Measurements from ENCODE around the gene HEXB. TPM values are rescaled to one million over a fixed set of nuclear protein-coding genes. Genes with fewer than 3 reads are reported as not detected.

Gene HEXB
- total RNA-seq, 1 experiment from 2014 or later, result 56.3 TPM

DNA sequence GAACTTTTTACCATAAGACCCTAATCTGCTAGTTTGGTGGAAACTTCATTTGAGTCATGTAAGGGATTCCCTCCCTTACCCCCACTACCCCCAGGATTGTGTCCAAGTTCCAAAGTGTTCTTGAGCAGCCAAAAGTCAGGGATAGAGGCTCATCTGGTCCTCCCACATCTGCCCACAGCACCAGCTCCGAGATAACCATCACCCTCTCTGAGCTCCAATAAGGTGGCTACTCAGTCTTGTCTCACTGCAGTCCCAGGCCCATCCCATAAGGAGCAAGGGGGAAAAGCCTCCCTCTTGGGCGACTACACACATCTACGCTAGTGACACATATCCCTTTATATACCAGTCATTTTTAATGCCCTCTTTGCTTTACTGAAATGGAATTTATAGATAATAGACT lies 32.5 kb upstream of the HEXB start:
- no peaks in the 10 kb centered on the region for H3K79me2 ChIP-seq (ENCODE audit: insufficient read depth, low read length)
- no peaks in the 10 kb centered on the region; the same call in 1 of the 2 replicates for H3K27me3 Mint-ChIP-seq (ENCODE audit: low read depth)
- H2BK15ac ChIP-seq (ENCODE audit: low read depth, low read length), result no peak overlapping the region
- no peak overlapping the region for H4K5ac ChIP-seq (ENCODE audit: insufficient read length, low read depth, low read length)
- no peak overlapping the region for H3K18ac ChIP-seq (ENCODE audit: insufficient read length, low read depth, low read length)
- H3K14ac ChIP-seq (ENCODE audit: insufficient read depth, low read length), result no peak overlapping the region
- no peak overlapping the region for H3K4ac ChIP-seq (ENCODE audit: low read depth, low read length)
- no peaks in the 10 kb centered on the region for H3K23me2 ChIP-seq (ENCODE audit: insufficient read length, low read depth, low read length, poor library complexity, severe bottlenecking)
- H3K9ac ChIP-seq (ENCODE audit: extremely low read depth, insufficient read length, low read length), result no peak overlapping the region
- H3K27me3 ChIP-seq (ENCODE audit: insufficient read depth, low read length), result no peaks in the 10 kb centered on the region
- H4K91ac ChIP-seq (ENCODE audit: insufficient read length, low read depth, low read length), result no peak overlapping the region
- H3K36me3 Mint-ChIP-seq (ENCODE audit: insufficient read depth in 1 of 3, low read depth in 3 of 3), result no peaks in the 10 kb centered on the region
- DNase-seq, result no peak
- H3K27ac Mint-ChIP-seq, result 0 out of 7 replicates have a peak overlapping the region, but pooled peaks of 1 of the 3 experiments have one; percentile 8
- no peak overlapping the region for H4K8ac ChIP-seq (replicated peaks; ENCODE audit: insufficient read length, low read depth, low read length)
- H2BK12ac ChIP-seq (ENCODE audit: insufficient read length, low read depth, low read length), result no peak overlapping the region
- H3K23ac ChIP-seq (ENCODE audit: insufficient read length, low read depth, low read length), result no peak overlapping the region
- H2BK5ac ChIP-seq (ENCODE audit: insufficient read length, low read length), result no peak overlapping the region
- TF ChIP-seq, protein P1, sequence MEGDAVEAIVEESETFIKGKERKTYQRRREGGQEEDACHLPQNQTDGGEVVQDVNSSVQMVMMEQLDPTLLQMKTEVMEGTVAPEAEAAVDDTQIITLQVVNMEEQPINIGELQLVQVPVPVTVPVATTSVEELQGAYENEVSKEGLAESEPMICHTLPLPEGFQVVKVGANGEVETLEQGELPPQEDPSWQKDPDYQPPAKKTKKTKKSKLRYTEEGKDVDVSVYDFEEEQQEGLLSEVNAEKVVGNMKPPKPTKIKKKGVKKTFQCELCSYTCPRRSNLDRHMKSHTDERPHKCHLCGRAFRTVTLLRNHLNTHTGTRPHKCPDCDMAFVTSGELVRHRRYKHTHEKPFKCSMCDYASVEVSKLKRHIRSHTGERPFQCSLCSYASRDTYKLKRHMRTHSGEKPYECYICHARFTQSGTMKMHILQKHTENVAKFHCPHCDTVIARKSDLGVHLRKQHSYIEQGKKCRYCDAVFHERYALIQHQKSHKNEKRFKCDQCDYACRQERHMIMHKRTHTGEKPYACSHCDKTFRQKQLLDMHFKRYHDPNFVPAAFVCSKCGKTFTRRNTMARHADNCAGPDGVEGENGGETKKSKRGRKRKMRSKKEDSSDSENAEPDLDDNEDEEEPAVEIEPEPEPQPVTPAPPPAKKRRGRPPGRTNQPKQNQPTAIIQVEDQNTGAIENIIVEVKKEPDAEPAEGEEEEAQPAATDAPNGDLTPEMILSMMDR (conservative IDR thresholded peaks at IDR 0.05), result no peak
- no peak overlapping the region for H3K27ac ChIP-seq (ENCODE audit: insufficient read length, low read depth, low read length)
- no peaks in the 10 kb centered on the region for H3K79me1 ChIP-seq (ENCODE audit: insufficient read depth, low read depth, low read length, poor library complexity, severe bottlenecking)
- H3K9me3 ChIP-seq (ENCODE audit: control insufficient read depth, low read depth, low read length), result no peaks in the 10 kb centered on the region
- H4K20me1 ChIP-seq (ENCODE audit: control insufficient read depth, insufficient read depth, insufficient read length), result no peaks in the 10 kb centered on the region
- peaks cover 0 to under 1% of the 10 kb centered on the region in 2 experiments; a peak in 1 of 5 replicates for H3K9me3 Mint-ChIP-seq
- H3K4me2 ChIP-seq (ENCODE audit: insufficient read depth, insufficient read length, low read length), result no peak overlapping the region
- no peak overlapping the region for H2AK5ac ChIP-seq (ENCODE audit: insufficient read length, low read length)
- H3K4me3 Mint-ChIP-seq, result no peak overlapping the region
- no peak overlapping the region for H3T11ph ChIP-seq (ENCODE audit: low read length)
- H3K4me1 Mint-ChIP-seq, result peaks cover 6 to 11% of the 10 kb centered on the region in 2 experiments; a peak in 3 of 4 replicates
- H2BK20ac ChIP-seq (ENCODE audit: low read depth, low read length, poor library complexity, severe bottlenecking), result no peak overlapping the region
- WGBS (ENCODE audit: extremely low coverage, insufficient read length, low lambda C conversion rate), result no CpG with 5 or more reads among the region's 3 CpGs
- no peaks in the 10 kb centered on the region; the same call in 1 of the 2 replicates for H3K4me1 ChIP-seq (ENCODE audit: insufficient read depth, low read length)
- no peak overlapping the region for H2AFZ ChIP-seq (ENCODE audit: low read length)
- no peak overlapping the region for H2BK120ac ChIP-seq (ENCODE audit: low read depth, low read length, poor library complexity, severe bottlenecking)
- no peak overlapping the region for H3K56ac ChIP-seq (ENCODE audit: insufficient read length, low read depth, low read length)

Data from H9 (cell line).